ENCODE measurements around the gene FKBP10. TPM values are rescaled to one million over a fixed set of nuclear protein-coding genes. Genes with fewer than 3 reads are reported as not detected.
"Not testable (repeated sequence)": the region's sequence is repeated elsewhere in the genome, so short reads cannot be mapped to it uniquely, and the experiment has no call there.

Gene FKBP10
- total and polyA plus RNA-seq, 7 donors: 3.9 to 9.5 (median 5.7) TPM

GRCh38 chr17:41848788-41849187 lies 36.0 kb downstream of the FKBP10 start:
- H3K27ac ChIP-seq: no peak overlapping the region
- ATAC-seq (no peak), DNase-seq (no peak)
- TF ChIP-seq, protein P1, sequence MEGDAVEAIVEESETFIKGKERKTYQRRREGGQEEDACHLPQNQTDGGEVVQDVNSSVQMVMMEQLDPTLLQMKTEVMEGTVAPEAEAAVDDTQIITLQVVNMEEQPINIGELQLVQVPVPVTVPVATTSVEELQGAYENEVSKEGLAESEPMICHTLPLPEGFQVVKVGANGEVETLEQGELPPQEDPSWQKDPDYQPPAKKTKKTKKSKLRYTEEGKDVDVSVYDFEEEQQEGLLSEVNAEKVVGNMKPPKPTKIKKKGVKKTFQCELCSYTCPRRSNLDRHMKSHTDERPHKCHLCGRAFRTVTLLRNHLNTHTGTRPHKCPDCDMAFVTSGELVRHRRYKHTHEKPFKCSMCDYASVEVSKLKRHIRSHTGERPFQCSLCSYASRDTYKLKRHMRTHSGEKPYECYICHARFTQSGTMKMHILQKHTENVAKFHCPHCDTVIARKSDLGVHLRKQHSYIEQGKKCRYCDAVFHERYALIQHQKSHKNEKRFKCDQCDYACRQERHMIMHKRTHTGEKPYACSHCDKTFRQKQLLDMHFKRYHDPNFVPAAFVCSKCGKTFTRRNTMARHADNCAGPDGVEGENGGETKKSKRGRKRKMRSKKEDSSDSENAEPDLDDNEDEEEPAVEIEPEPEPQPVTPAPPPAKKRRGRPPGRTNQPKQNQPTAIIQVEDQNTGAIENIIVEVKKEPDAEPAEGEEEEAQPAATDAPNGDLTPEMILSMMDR (IDR thresholded peaks at IDR 0.05): no peak
- H3K27me3 ChIP-seq (ENCODE audit: insufficient read depth in 3 of 3, low read length in 2 of 3): no peaks in the 10 kb centered on the region
- intact Hi-C loops (cut with DNase I): no loop called here
- 60 to 78% (median 74%) methylated on average over 4 of the region's 4 CpGs for WGBS, 3 donors
- no peak overlapping the region for H3K4me3 ChIP-seq
- peaks cover 3 to 10% of the 10 kb centered on the region in 2 donors for H3K36me3 ChIP-seq (ENCODE audit: insufficient read depth in 1 of 2, low read depth in 1 of 2)
- H3K4me1 ChIP-seq: peaks cover 19% of the 10 kb centered on the region
- no peaks in the 10 kb centered on the region for H3K9me3 ChIP-seq

GRCh38 chr17:41849251-41849990 lies 36.6 kb downstream of the FKBP10 start:
- no peak overlapping the region for H3K4me3 ChIP-seq
- WGBS, 3 donors: 74 to 88% (median 79%) methylated on average over 4 of the region's 4 CpGs
- H3K36me3 ChIP-seq (ENCODE audit: insufficient read depth in 1 of 2, low read depth in 1 of 2): peaks cover 5 to 16% of the 10 kb centered on the region in 2 donors
- ATAC-seq (no peak), DNase-seq (no peak)
- no peak overlapping the region for H3K27ac ChIP-seq
- TF ChIP-seq, protein P1 (IDR thresholded peaks at IDR 0.05): no peak
- no peaks in the 10 kb centered on the region for H3K27me3 ChIP-seq (ENCODE audit: insufficient read depth in 3 of 3, low read length in 2 of 3)
- H3K9me3 ChIP-seq: no peaks in the 10 kb centered on the region
- H3K4me1 ChIP-seq: peaks cover 19% of the 10 kb centered on the region
- intact Hi-C loops (cut with DNase I): no loop called here

DNA sequence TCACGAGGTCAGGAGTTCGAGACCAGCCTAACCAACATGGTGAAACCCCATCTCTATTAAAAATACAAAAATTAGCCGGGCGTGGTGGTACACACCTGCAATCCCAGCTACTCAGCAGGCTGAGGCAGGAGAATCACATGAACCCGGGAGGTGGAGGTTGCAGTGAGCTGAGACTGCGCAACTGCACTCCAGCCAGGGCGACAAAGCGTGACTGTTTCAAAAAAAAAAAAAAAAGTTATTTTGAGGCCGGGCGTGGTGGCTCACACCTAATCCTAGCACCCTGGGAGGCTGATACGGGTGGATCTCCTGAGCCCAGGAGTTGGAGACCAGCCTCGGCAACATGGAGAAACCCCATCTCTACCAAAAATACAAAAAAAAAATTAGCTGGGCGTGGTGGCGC lies 38.6 kb downstream of the FKBP10 start:
- H3K36me3 ChIP-seq (ENCODE audit: insufficient read depth in 1 of 2, low read depth in 1 of 2): peaks cover 5 to 23% of the 10 kb centered on the region in 2 donors
- WGBS, 3 donors: 94 to 97% (median 94%) methylated on average over 14 of the region's 14 CpGs
- H3K9me3 ChIP-seq; H3K4me3 ChIP-seq; H3K27ac ChIP-seq; H3K27me3 ChIP-seq (ENCODE audit: insufficient read depth in 3 of 3, low read length in 2 of 3); intact Hi-C loops (cut with DNase I); ATAC-seq; DNase-seq: not testable (repeated sequence)
- H3K4me1 ChIP-seq: peaks cover 19% of the 10 kb centered on the region

- no peaks in the 10 kb centered on the region for H3K9me3 ChIP-seq
- intact Hi-C loops (cut with DNase I): no loop called here
- ATAC-seq: no peak
- no peak for DNase-seq
- H3K27ac ChIP-seq: no peak overlapping the region
- TF ChIP-seq, protein P1 (IDR thresholded peaks at IDR 0.05): no peak
- no peaks in the 10 kb centered on the region for H3K36me3 ChIP-seq (ENCODE audit: insufficient read depth in 1 of 2, low read depth in 1 of 2)
- no peaks in the 10 kb centered on the region for H3K27me3 ChIP-seq (ENCODE audit: insufficient read depth in 3 of 3, low read length in 2 of 3)
- H3K4me1 ChIP-seq: peaks cover 34% of the 10 kb centered on the region
- WGBS, 3 donors: 65 to 79% (median 73%) methylated on average over 3 of the region's 3 CpGs
- no peak overlapping the region for H3K4me3 ChIP-seq
Observed at GRCh38 chr17:41860254-41860931, 47.6 kb downstream of the FKBP10 start.

- peaks cover 34% of the 10 kb centered on the region for H3K4me1 ChIP-seq
- H3K27me3 ChIP-seq (ENCODE audit: insufficient read depth in 3 of 3, low read length in 2 of 3): no peaks in the 10 kb centered on the region
- ATAC-seq: no peak
- no peak for DNase-seq
- peaks cover 0 to 15% of the 10 kb centered on the region in 2 donors for H3K36me3 ChIP-seq (ENCODE audit: insufficient read depth in 1 of 2, low read depth in 1 of 2)
- H3K27ac ChIP-seq: no peak overlapping the region
- H3K4me3 ChIP-seq: peak overlapping the region; percentile 86
- intact Hi-C loops (cut with DNase I): no loop called here
- no peaks in the 10 kb centered on the region for H3K9me3 ChIP-seq
- TF ChIP-seq, protein P1 (IDR thresholded peaks at IDR 0.05): no peak
- 65 to 73% (median 67%) methylated on average over 18 of the region's 18 CpGs for WGBS, 3 donors
Observed at GRCh38 chr17:41863074-41863848, 50.5 kb downstream of the FKBP10 start.

Measured in psoas muscle (tissue), 8 donors.